HFF-Myc (cell line): ENCODE results near the gene SYTL3.

Experiments used
- DNase-seq: peaks from one replicate; pipeline ENCODE4 v3.0.0-alpha.2; 2011; ENCODE audit warnings: low read depth; ENCODE audit errors: extremely low read depth
- H3K4me3 ChIP-seq: replicated peaks from 2 replicates; pipeline ENCODE4 v1.5.1; 2011; ENCODE audit warnings: low read depth, mild to moderate bottlenecking, control low read depth, low read length
- CTCF ChIP-seq: IDR thresholded peaks from 2 replicates; pipeline ENCODE4 v1.5.1; 2012; ENCODE audit warnings: mild to moderate bottlenecking, low read depth, low read length, control low read depth; ENCODE audit errors: missing control alignments

SYTL3 gene

GRCh38 chr6:158722176-158722729 lies 72.4 kb downstream of the SYTL3 start:
- H3K4me3 ChIP-seq = no peak overlapping the region
- no peak for DNase-seq
- TF ChIP-seq CTCF = no peak

GRCh38 chr6:158725704-158726103 lies 75.8 kb downstream of the SYTL3 start:
- no peak for TF ChIP-seq CTCF
- no peak overlapping the region for H3K4me3 ChIP-seq
- no peak for DNase-seq

- no peak overlapping the region for H3K4me3 ChIP-seq
- TF ChIP-seq CTCF = no peak
- no peak for DNase-seq
Measured at GRCh38 chr6:158729906-158730540, 80.2 kb downstream of the SYTL3 start.

- TF ChIP-seq CTCF = no peak
- DNase-seq = no peak
- H3K4me3 ChIP-seq = no peak overlapping the region
Measured at GRCh38 chr6:158730541-158730907, 80.7 kb downstream of the SYTL3 start.

GRCh38 chr6:158735009-158735408 lies 85.2 kb downstream of the SYTL3 start:
- no peak for DNase-seq
- TF ChIP-seq CTCF = no peak

GRCh38 chr6:158737082-158737709 lies 87.3 kb downstream of the SYTL3 start:
- TF ChIP-seq CTCF = no peak
- DNase-seq = no peak

More at GRCh38 chr6:158735009-158735408, 85.2 kb downstream of the SYTL3 start:
- no peak overlapping the region for H3K4me3 ChIP-seq

More at GRCh38 chr6:158737082-158737709, 87.3 kb downstream of the SYTL3 start:
- H3K4me3 ChIP-seq = no peak overlapping the region
